Lower lobe of right lung (tissue), 2 donors: ENCODE data around the gene MINK1. TPM values are rescaled to one million over a fixed set of nuclear protein-coding genes. Genes with fewer than 3 reads are reported as not detected.

ENCODE experiments used
- ATAC-seq, 2 donors: fragments of 200-7000 bp; cut with Tn5 transposase; one replicate each; pipeline ENCODE4 v1.9.1; 2020 to 2022; ENCODE audit warnings: mild to moderate bottlenecking in 2 of 2, moderate library complexity in 2 of 2
- DNase-seq: peaks from one replicate; pipeline ENCODE4 v3.0.0-alpha.2; 2020
- H3K27ac ChIP-seq: fragments of 200-600 bp; one replicate; pipeline ENCODE4 v1.8.0; 2022
- H3K27me3 ChIP-seq: fragments of 200-600 bp; one replicate; pipeline ENCODE4 v1.8.0; 2022; ENCODE audit warnings: low read depth
- H3K36me3 ChIP-seq: fragments of 200-600 bp; one replicate; pipeline ENCODE4 v1.8.0; 2022; ENCODE audit warnings: mild to moderate bottlenecking
- H3K4me1 ChIP-seq: fragments of 200-600 bp; one replicate; pipeline ENCODE4 v1.8.0; 2022
- H3K4me3 ChIP-seq: fragments of 200-600 bp; one replicate; pipeline ENCODE4 v1.8.0; 2022; ENCODE audit warnings: mild to moderate bottlenecking
- H3K9me3 ChIP-seq: fragments of 200-600 bp; one replicate; pipeline ENCODE4 v1.8.0; 2022
- CTCF ChIP-seq: fragments of 200-600 bp; IDR thresholded peaks from one replicate; pipeline ENCODE4 v1.8.0; 2022; ENCODE audit warnings: antibody characterized with exemption, mild to moderate bottlenecking
- intact Hi-C: fragments of 100-400 bp; cut with DNase I; formaldehyde crosslinking; loops from one replicate; pipeline ENCODE4 v1.11.0; 2022
- total RNA-seq: library from RNA; stranded (reverse); fragmentation: NEBNext Ultra II Directional; extraction: Animal tissue kit (Norgen Biotek cat#: 25700); gene quantifications from one replicate; pipeline ENCODE4 v1.2.1, GENCODE V29; 2021
- donor health status: DM: no; HTN: yes; CAD: no; lungs with severe emphysema.

Gene MINK1
- total RNA-seq, 1 donor from 2014 or later = 155 TPM

GRCh38 chr17:4807605-4808377 lies 25.3 kb upstream of the MINK1 start:
- no peaks in the 10 kb centered on the region for H3K9me3 ChIP-seq
- H3K4me1 ChIP-seq = peaks cover 18% of the 10 kb centered on the region
- H3K36me3 ChIP-seq = peaks cover 27% of the 10 kb centered on the region
- intact Hi-C loops = no loop called here
- no peaks in the 10 kb centered on the region for H3K27me3 ChIP-seq
- H3K4me3 ChIP-seq = peak overlapping the region; percentile 89
- H3K27ac ChIP-seq = peak overlapping the region; percentile 79
- TF ChIP-seq CTCF = no peak
- DNase-seq (no peak), ATAC-seq (peak; percentile 10 to 35)

DNA sequence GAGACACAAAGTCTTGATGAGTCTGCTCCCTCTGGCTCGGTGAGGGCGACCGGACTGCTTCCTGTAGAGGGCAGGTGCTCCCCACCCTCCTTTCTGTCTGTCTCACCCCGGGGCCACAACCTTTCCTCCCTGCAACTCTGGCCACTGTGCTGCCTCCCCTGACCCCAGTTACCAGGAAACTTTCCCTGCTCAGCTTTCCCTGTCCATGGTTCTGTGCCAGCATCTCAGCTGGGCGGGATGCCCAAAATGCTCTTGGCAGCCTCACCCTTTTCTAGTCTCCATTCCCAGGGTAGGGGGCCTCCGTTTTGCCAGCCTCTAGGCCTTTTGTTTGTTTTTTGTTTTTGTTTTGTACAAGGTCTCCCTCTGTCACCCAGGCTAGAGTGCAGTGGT lies 24.8 kb upstream of the MINK1 start:
- Histone ChIP-seq H3K4me1 (peaks cover 18% of the 10 kb centered on the region), H3K36me3 (peaks cover 27% of the 10 kb centered on the region), H3K27me3 (no peaks in the 10 kb centered on the region), H3K9me3 (no peaks in the 10 kb centered on the region), H3K4me3 (peak overlapping the region; percentile 89), H3K27ac (no peak overlapping the region)
- TF ChIP-seq CTCF = no peak
- intact Hi-C loops = no loop called here
- DNase-seq (no peak), ATAC-seq (no peak)

DNA sequence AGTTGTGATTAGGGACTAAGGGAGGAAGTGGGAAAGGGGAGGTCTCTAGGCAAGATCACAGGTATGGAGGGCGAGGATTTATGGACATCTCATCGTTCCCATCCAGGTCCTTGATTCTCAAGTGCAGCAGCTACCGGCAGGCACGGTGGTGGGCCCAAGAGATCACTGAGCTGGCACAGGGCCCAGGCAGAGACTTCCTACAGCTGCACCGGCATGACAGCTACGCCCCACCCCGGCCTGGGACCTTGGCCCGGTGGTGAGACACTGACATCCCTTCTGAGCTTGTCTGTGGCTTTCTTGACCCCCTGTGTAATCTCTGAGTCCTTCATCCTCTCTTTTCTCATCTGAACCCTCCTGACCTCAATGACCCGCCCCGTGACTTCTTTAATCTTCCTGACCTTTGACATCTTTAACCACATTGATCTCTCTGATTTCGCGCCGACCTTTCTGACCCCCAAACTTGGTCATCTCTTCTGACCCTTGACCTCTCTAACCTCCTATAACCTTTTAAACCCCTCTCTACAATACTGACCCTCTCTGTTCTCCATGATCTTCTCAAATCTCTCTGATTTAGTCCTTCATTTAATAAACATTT lies 22.3 kb upstream of the MINK1 start:
- Histone ChIP-seq H3K4me3 (no peak overlapping the region), H3K4me1 (peaks cover 18% of the 10 kb centered on the region), H3K36me3 (peaks cover 44% of the 10 kb centered on the region), H3K27ac (no peak overlapping the region), H3K27me3 (no peaks in the 10 kb centered on the region), H3K9me3 (no peaks in the 10 kb centered on the region)
- TF ChIP-seq CTCF = no peak
- intact Hi-C loops = no loop called here
- DNase-seq = no peak
- no peak for ATAC-seq

DNA sequence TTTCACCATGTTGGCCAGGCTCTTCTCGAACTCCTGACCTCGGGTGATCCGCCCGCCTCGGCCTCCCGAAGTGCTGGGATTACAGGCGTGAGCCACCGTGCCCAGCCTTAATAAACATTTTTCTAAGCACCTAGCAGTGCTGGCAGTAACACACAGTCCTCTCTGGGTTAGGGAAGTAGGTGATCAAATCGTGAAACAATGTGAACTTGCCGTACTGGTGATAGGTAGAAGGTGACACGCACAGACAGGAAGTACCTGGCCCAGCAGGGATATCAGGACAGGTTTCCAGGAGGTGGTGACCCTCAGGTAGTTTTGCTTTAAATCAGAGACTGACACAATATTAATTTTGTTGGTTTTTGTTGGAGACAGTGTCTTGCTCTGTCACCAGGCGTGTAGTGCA lies 21.7 kb upstream of the MINK1 start:
- Histone ChIP-seq H3K9me3 (no peaks in the 10 kb centered on the region), H3K4me3 (no peak overlapping the region), H3K36me3 (peaks cover 50% of the 10 kb centered on the region), H3K27ac (no peak overlapping the region), H3K4me1 (peaks cover 11% of the 10 kb centered on the region), H3K27me3 (no peaks in the 10 kb centered on the region)
- no peak for TF ChIP-seq CTCF
- intact Hi-C loops = no loop called here
- ATAC-seq (no peak), DNase-seq (no peak)

GRCh38 chr17:4812690-4813089 lies 20.4 kb upstream of the MINK1 start:
- Histone ChIP-seq H3K27me3 (no peaks in the 10 kb centered on the region), H3K4me3 (no peak overlapping the region), H3K27ac (no peak overlapping the region), H3K4me1 (peaks cover 9% of the 10 kb centered on the region), H3K36me3 (peaks cover 63% of the 10 kb centered on the region), H3K9me3 (no peaks in the 10 kb centered on the region)
- ATAC-seq (no peak), DNase-seq (no peak)
- intact Hi-C loops = no loop called here
- no peak for TF ChIP-seq CTCF
